ENCODE results near the gene PIMREG. TPM values are rescaled to one million over a fixed set of nuclear protein-coding genes. Genes with fewer than 3 reads are reported as not detected.

PIMREG gene
- total RNA-seq, 4 donors from 2014 or later = 16.0 TPM; not detected in 3

- H3K36me3 ChIP-seq = no peaks in the 10 kb centered on the region
- no peak for TF ChIP-seq POLR2A (IDR thresholded peaks at IDR 0.05)
- TF ChIP-seq, protein P1, sequence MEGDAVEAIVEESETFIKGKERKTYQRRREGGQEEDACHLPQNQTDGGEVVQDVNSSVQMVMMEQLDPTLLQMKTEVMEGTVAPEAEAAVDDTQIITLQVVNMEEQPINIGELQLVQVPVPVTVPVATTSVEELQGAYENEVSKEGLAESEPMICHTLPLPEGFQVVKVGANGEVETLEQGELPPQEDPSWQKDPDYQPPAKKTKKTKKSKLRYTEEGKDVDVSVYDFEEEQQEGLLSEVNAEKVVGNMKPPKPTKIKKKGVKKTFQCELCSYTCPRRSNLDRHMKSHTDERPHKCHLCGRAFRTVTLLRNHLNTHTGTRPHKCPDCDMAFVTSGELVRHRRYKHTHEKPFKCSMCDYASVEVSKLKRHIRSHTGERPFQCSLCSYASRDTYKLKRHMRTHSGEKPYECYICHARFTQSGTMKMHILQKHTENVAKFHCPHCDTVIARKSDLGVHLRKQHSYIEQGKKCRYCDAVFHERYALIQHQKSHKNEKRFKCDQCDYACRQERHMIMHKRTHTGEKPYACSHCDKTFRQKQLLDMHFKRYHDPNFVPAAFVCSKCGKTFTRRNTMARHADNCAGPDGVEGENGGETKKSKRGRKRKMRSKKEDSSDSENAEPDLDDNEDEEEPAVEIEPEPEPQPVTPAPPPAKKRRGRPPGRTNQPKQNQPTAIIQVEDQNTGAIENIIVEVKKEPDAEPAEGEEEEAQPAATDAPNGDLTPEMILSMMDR (IDR thresholded peaks at IDR 0.05) = no peak
- no peaks in the 10 kb centered on the region for H3K27me3 ChIP-seq
- DNase-seq = no peak
- H3K4me3 ChIP-seq = no peak overlapping the region
- intact Hi-C loops (cut with DNase I; ENCODE audit: low total_unique reads) = no loop called here
- H3K9me3 ChIP-seq = no peaks in the 10 kb centered on the region
- H3K27ac ChIP-seq = no peak overlapping the region
- H3K4me1 ChIP-seq = no peaks in the 10 kb centered on the region
These were observed 28.3 kb downstream of the PIMREG start for GRCh38 chr17:6472517-6472916.

GRCh38 chr17:6473128-6473767, 29.0 kb downstream of the PIMREG start:
- DNase-seq = peak; percentile 50 to 61
- no peaks in the 10 kb centered on the region for H3K4me1 ChIP-seq
- no peaks in the 10 kb centered on the region for H3K36me3 ChIP-seq
- TF ChIP-seq POLR2A (IDR thresholded peaks at IDR 0.05) = no peak
- TF ChIP-seq, protein P1 (IDR thresholded peaks at IDR 0.05) = peak; percentile 76 to 87 (median 82)
- intact Hi-C loops (cut with DNase I; ENCODE audit: low total_unique reads) = no loop called here
- no peak overlapping the region for H3K4me3 ChIP-seq
- H3K27me3 ChIP-seq = no peaks in the 10 kb centered on the region
- H3K9me3 ChIP-seq = no peaks in the 10 kb centered on the region
- no peak overlapping the region for H3K27ac ChIP-seq

- intact Hi-C loops (cut with DNase I; ENCODE audit: low total_unique reads) = no loop called here
- no peaks in the 10 kb centered on the region for H3K9me3 ChIP-seq
- TF ChIP-seq, protein P1 (IDR thresholded peaks at IDR 0.05) = no peak
- TF ChIP-seq POLR2A (IDR thresholded peaks at IDR 0.05) = no peak
- no peaks in the 10 kb centered on the region for H3K36me3 ChIP-seq
- H3K4me1 ChIP-seq = no peaks in the 10 kb centered on the region
- no peak overlapping the region for H3K4me3 ChIP-seq
- no peaks in the 10 kb centered on the region for H3K27me3 ChIP-seq
- DNase-seq = no peak
- H3K27ac ChIP-seq = no peak overlapping the region
These were observed 30.1 kb downstream of the PIMREG start for GRCh38 chr17:6474376-6474775.

GRCh38 chr17:6474906-6475305, 30.7 kb downstream of the PIMREG start:
- intact Hi-C loops (cut with DNase I; ENCODE audit: low total_unique reads) = no loop called here
- Histone ChIP-seq H3K27ac (no peak overlapping the region), H3K4me3 (no peak overlapping the region), H3K27me3 (no peaks in the 10 kb centered on the region), H3K9me3 (no peaks in the 10 kb centered on the region), H3K36me3 (no peaks in the 10 kb centered on the region), H3K4me1 (no peaks in the 10 kb centered on the region)
- DNase-seq = no peak
- no peak for TF ChIP-seq POLR2A (IDR thresholded peaks at IDR 0.05)
- TF ChIP-seq, protein P1 (IDR thresholded peaks at IDR 0.05) = no peak

GRCh38 chr17:6475411-6475810, 31.2 kb downstream of the PIMREG start:
- H3K4me1 ChIP-seq = no peaks in the 10 kb centered on the region
- no peaks in the 10 kb centered on the region for H3K36me3 ChIP-seq
- no peak for TF ChIP-seq POLR2A (IDR thresholded peaks at IDR 0.05)
- TF ChIP-seq, protein P1 (IDR thresholded peaks at IDR 0.05) = no peak
- DNase-seq = no peak
- H3K9me3 ChIP-seq = no peaks in the 10 kb centered on the region
- no peak overlapping the region for H3K27ac ChIP-seq
- no peak overlapping the region for H3K4me3 ChIP-seq
- no peaks in the 10 kb centered on the region for H3K27me3 ChIP-seq
- intact Hi-C loops (cut with DNase I; ENCODE audit: low total_unique reads) = no loop called here
